OCI-LY3 (cell line): ENCODE measurements around the gene AHCYL2.

Source experiments
- H2AFZ ChIP-seq: fragments of 200-600, 300-600 bp; shearing (Covaris generic); 2 replicates; pipeline ENCODE4 v1.6.0; 2014; ENCODE audit warnings: antibody characterized with exemption, low read depth, low read length
- H3K27ac ChIP-seq: fragments of 200-600, 300-600 bp; sonication (generic); 2 replicates; pipeline ENCODE4 v1.5.1; 2014; ENCODE audit warnings: mild to moderate bottlenecking, low read length, moderate library complexity, mixed read lengths
- H3K27me3 ChIP-seq: fragments of 200-600, 300-600 bp; sonication (generic); 2 replicates; pipeline ENCODE4 v1.6.1; 2014; ENCODE audit warnings: low read depth, low read length, mixed read lengths
- H3K36me3 ChIP-seq: fragments of 200-600, 300-600 bp; sonication (generic); replicated peaks from 2 replicates; pipeline ENCODE3; 2014; ENCODE audit warnings: low read depth, low read length, mixed read lengths
- H3K4me1 ChIP-seq: fragments of 300-600, 200-600 bp; sonication (generic); 2 replicates; pipeline ENCODE4 v1.6.1; 2014; ENCODE audit warnings: low read length, mixed read lengths
- H3K4me2 ChIP-seq: fragments of 200-600, 300-600 bp; sonication (generic); 2 replicates; pipeline ENCODE4 v1.6.1; 2014; ENCODE audit warnings: low read length, mixed read lengths
- H3K4me3 ChIP-seq: fragments of 300-600, 200-600 bp; sonication (generic); 2 replicates; pipeline ENCODE4 v1.5.1; 2014; ENCODE audit warnings: antibody characterized with exemption, mild to moderate bottlenecking, low read length, moderate library complexity
- H3K79me2 ChIP-seq: fragments of 300-600, 200-600 bp; shearing (Covaris generic); 2 replicates; pipeline ENCODE4 v1.6.1; 2014; ENCODE audit warnings: mild to moderate bottlenecking, low read length, mixed read lengths
- H3K9ac ChIP-seq: fragments of 300-600, 200-600 bp; shearing (Covaris generic); 2 replicates; pipeline ENCODE4 v1.6.0; 2014; ENCODE audit warnings: mild to moderate bottlenecking, low read length, moderate library complexity
- H3K9me3 ChIP-seq: fragments of 200-600, 300-600 bp; shearing (Covaris generic); 2 replicates; pipeline ENCODE4 v1.6.1; 2014; ENCODE audit warnings: low read length, mixed read lengths; ENCODE audit not compliant: insufficient read depth
- H4K20me1 ChIP-seq: fragments of 200-600, 300-600 bp; sonication (generic); 2 replicates; pipeline ENCODE4 v1.6.1; 2016; ENCODE audit warnings: low read length, mixed read lengths; ENCODE audit not compliant: insufficient read depth
- EZH2phosphoT487 ChIP-seq: fragments of 200-600 bp; shearing (Covaris generic); IDR thresholded peaks from 2 replicates; pipeline ENCODE4 v1.6.1; 2018; ENCODE audit warnings: antibody characterized with exemption, mixed run types, low read depth
- TF ChIP-seq, protein P1 (sequence below): fragments of 200-600, 300-600 bp; sonication (generic); IDR thresholded peaks from 2 replicates; pipeline ENCODE4 v1.5.1; 2014; ENCODE audit warnings: antibody characterized with exemption, low read length, low read depth

Gene AHCYL2

DNA sequence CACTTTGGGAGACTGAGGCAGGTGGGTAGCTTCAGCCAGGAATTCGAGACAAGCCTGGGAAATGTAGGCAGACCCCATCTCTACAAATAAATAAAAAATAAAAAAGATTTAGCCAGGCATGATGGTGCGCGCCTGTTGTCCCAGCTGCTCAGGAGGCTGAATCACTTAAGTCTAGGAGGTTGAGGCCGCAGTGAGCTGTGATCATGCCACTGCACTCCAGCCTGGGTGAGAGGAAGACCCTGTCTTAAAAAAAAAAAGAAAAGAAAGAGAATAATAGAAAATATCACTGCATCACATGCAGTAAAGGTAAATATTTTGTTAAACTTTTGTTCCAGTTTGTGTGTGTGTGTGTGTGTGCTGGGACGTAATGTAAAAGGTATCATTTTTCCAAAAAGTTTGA is 212.4 kb downstream of the AHCYL2 start:
- H3K79me2 ChIP-seq: no peaks in the 10 kb centered on the region

DNA sequence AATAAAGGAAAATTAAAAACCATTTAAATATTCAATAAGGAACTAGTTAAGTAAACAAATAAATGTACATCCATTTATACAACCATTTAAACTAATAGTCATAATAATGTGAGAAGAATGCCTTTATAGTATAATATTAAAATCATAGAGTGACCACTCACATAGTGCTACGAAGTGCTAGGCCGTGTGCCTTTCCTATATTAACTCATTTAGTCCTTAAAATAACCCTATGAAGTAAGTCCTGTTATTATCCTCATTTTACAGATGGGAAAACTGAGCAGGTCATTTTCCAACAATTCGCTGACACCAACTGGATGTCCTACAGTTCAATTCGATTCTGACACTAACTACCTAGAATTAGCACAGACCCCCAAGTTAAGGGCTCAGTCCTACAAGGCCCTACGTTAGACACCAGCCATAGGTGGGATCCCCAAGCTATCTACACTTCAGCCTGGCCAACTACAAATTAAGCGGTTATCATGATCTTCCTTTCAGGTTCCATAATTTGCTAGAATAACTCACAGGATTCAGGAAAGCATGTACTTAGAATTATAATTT is 213.5 kb downstream of the AHCYL2 start:
- no peak overlapping the region for H3K9ac ChIP-seq
- peaks cover 6% of the 10 kb centered on the region for H3K4me1 ChIP-seq
- no peaks in the 10 kb centered on the region for H4K20me1 ChIP-seq
- H3K79me2 ChIP-seq: no peaks in the 10 kb centered on the region
- no peaks in the 10 kb centered on the region for H3K36me3 ChIP-seq
- H3K4me3 ChIP-seq: no peak overlapping the region
- no peak overlapping the region for H3K27ac ChIP-seq
- H3K9me3 ChIP-seq: no peaks in the 10 kb centered on the region
- no peak for TF ChIP-seq EZH2phosphoT487
- TF ChIP-seq, protein P1, sequence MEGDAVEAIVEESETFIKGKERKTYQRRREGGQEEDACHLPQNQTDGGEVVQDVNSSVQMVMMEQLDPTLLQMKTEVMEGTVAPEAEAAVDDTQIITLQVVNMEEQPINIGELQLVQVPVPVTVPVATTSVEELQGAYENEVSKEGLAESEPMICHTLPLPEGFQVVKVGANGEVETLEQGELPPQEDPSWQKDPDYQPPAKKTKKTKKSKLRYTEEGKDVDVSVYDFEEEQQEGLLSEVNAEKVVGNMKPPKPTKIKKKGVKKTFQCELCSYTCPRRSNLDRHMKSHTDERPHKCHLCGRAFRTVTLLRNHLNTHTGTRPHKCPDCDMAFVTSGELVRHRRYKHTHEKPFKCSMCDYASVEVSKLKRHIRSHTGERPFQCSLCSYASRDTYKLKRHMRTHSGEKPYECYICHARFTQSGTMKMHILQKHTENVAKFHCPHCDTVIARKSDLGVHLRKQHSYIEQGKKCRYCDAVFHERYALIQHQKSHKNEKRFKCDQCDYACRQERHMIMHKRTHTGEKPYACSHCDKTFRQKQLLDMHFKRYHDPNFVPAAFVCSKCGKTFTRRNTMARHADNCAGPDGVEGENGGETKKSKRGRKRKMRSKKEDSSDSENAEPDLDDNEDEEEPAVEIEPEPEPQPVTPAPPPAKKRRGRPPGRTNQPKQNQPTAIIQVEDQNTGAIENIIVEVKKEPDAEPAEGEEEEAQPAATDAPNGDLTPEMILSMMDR: no peak
- no peak overlapping the region for H2AFZ ChIP-seq
- no peak overlapping the region for H3K4me2 ChIP-seq
- H3K27me3 ChIP-seq: peaks cover 10% of the 10 kb centered on the region

More for the DNA sequence above, 212.4 kb downstream of the AHCYL2 start:
- H3K27me3 ChIP-seq: peaks cover 10% of the 10 kb centered on the region
- no peak overlapping the region for H3K27ac ChIP-seq
- H3K36me3 ChIP-seq: no peaks in the 10 kb centered on the region
- no peak overlapping the region for H3K4me2 ChIP-seq
- H3K9ac ChIP-seq: no peak overlapping the region
- peaks cover 9% of the 10 kb centered on the region for H3K4me1 ChIP-seq
- no peak overlapping the region for H2AFZ ChIP-seq
- H3K9me3 ChIP-seq: no peaks in the 10 kb centered on the region
- no peaks in the 10 kb centered on the region for H4K20me1 ChIP-seq
- H3K4me3 ChIP-seq: no peak overlapping the region
- no peak for TF ChIP-seq EZH2phosphoT487
- TF ChIP-seq, protein P1: no peak

DNA sequence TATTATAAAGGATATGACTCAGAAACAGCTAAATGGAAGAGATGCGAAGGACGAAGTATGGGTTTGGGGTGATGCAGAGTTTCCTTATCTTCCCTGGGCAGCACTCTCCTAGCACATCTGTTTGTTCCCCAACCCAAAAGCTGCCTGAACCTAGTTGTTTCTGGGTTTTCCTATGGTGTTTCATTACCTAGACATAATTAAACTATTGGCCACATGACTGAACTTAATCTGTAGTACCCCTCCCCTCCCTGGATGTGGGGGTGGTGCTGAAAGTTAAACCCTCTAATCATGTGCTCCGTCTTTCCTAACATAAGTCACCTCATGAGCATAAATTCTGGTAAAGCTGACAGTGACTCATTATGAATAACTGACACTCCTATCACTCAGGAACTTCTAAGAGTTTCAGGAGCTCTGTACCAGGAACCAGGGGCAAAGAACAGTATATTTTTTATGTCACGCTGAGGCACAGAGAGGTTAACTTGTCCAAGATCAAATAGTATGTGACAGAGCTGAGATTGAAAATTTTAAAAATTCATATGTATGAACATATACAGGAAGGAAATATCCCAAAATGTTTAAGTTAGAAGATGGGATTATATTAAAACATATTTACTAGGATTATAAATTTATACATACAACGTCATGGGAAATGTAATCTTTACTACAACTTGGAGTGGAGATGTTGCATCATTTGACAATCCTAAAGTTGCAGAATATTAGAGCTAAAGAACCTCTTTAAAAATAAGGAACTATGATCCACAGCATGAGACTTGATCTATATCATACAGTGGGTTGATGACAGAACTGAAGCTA is 214.2 kb downstream of the AHCYL2 start:
- Histone ChIP-seq H2AFZ (no peak overlapping the region), H3K4me1 (peaks cover 4% of the 10 kb centered on the region; the same call in 1 of the 2 replicates), H3K27me3 (peaks cover 10% of the 10 kb centered on the region), H3K79me2 (no peaks in the 10 kb centered on the region), H3K4me2 (no peak overlapping the region), H3K9ac (no peak overlapping the region), H3K4me3 (no peak overlapping the region), H4K20me1 (no peaks in the 10 kb centered on the region), H3K9me3 (no peaks in the 10 kb centered on the region), H3K36me3 (no peaks in the 10 kb centered on the region), H3K27ac (no peak overlapping the region)
- no peak for TF ChIP-seq EZH2phosphoT487
- TF ChIP-seq, protein P1: no peak

DNA sequence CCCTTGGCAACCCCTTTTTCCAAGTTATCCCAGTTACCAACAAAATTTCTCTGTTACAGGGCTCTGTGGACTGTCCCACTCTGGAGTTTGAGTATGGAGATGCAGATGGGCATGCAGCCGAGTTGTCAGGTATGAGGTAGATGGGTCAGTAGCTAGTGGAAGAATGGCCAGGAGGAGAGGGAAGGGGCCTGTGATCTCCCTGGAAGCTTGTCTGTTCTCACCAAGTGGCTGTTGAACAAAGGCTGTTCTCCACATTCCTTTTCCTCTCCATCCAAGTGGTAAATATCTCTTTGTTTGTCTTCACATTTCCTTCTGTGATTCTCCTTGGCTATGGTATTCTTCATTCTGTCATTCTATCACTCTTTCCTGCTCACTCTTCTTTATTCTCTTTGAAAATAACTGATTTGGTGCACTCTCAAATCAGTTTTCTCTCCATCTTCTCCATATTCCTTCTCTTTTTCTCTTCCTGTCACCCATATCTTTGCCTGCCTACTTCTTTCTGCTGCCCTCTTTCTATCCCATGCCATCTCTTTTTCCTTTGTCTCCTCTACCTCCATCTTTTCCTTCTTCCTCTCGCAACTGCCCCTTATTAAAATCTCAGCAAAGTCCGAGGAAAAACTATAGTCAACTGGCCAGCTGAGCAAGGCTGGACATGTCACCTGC is 215.3 kb downstream of the AHCYL2 start:
- no peaks in the 10 kb centered on the region for H3K9me3 ChIP-seq
- no peak overlapping the region for H3K4me3 ChIP-seq
- no peaks in the 10 kb centered on the region for H4K20me1 ChIP-seq
- H3K27ac ChIP-seq: no peak overlapping the region
- TF ChIP-seq, protein P1: no peak
- no peak for TF ChIP-seq EZH2phosphoT487
- no peak overlapping the region for H2AFZ ChIP-seq
- peaks cover 2% of the 10 kb centered on the region; the same call in 1 of the 2 replicates for H3K4me1 ChIP-seq
- no peak overlapping the region for H3K4me2 ChIP-seq
- peaks cover 6% of the 10 kb centered on the region for H3K27me3 ChIP-seq
- no peaks in the 10 kb centered on the region for H3K36me3 ChIP-seq
- no peak overlapping the region for H3K9ac ChIP-seq
- no peaks in the 10 kb centered on the region for H3K79me2 ChIP-seq
